Left renal pelvis (tissue), 4 donors: ENCODE measurements around the gene SUGT1. TPM values are rescaled to one million over a fixed set of nuclear protein-coding genes. Genes with fewer than 3 reads are reported as not detected.
"Not testable (repeated sequence)": the region's sequence is repeated elsewhere in the genome, so short reads cannot be mapped to it uniquely, and the experiment has no call there.

Source experiments
- DNase-seq, 4 donors: peaks; one replicate each; pipeline ENCODE4 v3.0.0-alpha.2; 2013; ENCODE audit warnings: low read depth in 4 of 4, low spot score in 3 of 4
- polyA plus RNA-seq, 4 donors: library from polyadenylated mRNA; unstranded; fragments of 120-200 nt; gene quantifications; one replicate each; pipeline ENCODE4 v1.2.1, GENCODE V29; 2013; ENCODE audit not compliant: insufficient read length in 4 of 4

Gene SUGT1
- polyA plus RNA-seq: 10 to 100 TPM; 44.2 to 64.5 (median 53.4) TPM

- DNase-seq: peak; percentile 94 to 97 (median 96)
These were observed at the start of gene SUGT1 for GRCh38 chr13:52652196-52652979. Gene SUGT1, plus strand, starts transcription at chr13:52652836. Its CDS starts 85 bp downstream, at chr13:52652921.

- not testable (repeated sequence) for DNase-seq
These were observed 49.3 kb upstream of the SUGT1 start for GRCh38 chr13:52603316-52603715.

GRCh38 chr13:52606126-52606525, 46.5 kb upstream of the SUGT1 start:
- not testable (repeated sequence) for DNase-seq

GRCh38 chr13:52606795-52607194, 45.8 kb upstream of the SUGT1 start:
- not testable (repeated sequence) for DNase-seq

GRCh38 chr13:52608184-52608583, 44.5 kb upstream of the SUGT1 start:
- not testable (repeated sequence) for DNase-seq

GRCh38 chr13:52609013-52609606, 43.5 kb upstream of the SUGT1 start:
- not testable (repeated sequence) for DNase-seq

- DNase-seq: not testable (repeated sequence)
These were observed 42.5 kb upstream of the SUGT1 start for GRCh38 chr13:52610158-52610557.

GRCh38 chr13:52615134-52615801, 37.4 kb upstream of the SUGT1 start:
- DNase-seq: no peak

GRCh38 chr13:52615812-52616211, 36.8 kb upstream of the SUGT1 start:
- DNase-seq: no peak

GRCh38 chr13:52617070-52618060, 35.3 kb upstream of the SUGT1 start:
- peak in 3 of 4 donors; percentile 66 to 79 (median 72) for DNase-seq

- not testable (repeated sequence) for DNase-seq
These were observed 21.4 kb upstream of the SUGT1 start for GRCh38 chr13:52631083-52631690.

- no peak for DNase-seq
These were observed 13.8 kb upstream of the SUGT1 start for GRCh38 chr13:52638666-52639328.

- DNase-seq: no peak
These were observed 10.5 kb upstream of the SUGT1 start, which contains the start of gene HNRNPA1L2 for GRCh38 chr13:52642131-52642530. Gene HNRNPA1L2, plus strand, starts transcription at chr13:52642431. Its CDS starts 62 bp downstream, at chr13:52642493.

- no peak for DNase-seq
These were observed 8.5 kb upstream of the SUGT1 start for GRCh38 chr13:52644108-52644507.

- DNase-seq: no peak
These were observed 5.7 kb upstream of the SUGT1 start for GRCh38 chr13:52646967-52647366.

- DNase-seq: no peak
These were observed 1.9 kb upstream of the SUGT1 start for GRCh38 chr13:52650731-52651130.

- no peak for DNase-seq
These were observed 790 bp upstream of the SUGT1 start for GRCh38 chr13:52651897-52652195.

GRCh38 chr13:52652980-52653303, 306 bp downstream of the SUGT1 start:
- no peak for DNase-seq

- DNase-seq: no peak
These were observed 6.7 kb downstream of the SUGT1 start for GRCh38 chr13:52659340-52659739.
